ENCODE data around the gene GLUD1.
"Not testable (repeated sequence)": the region's sequence is repeated elsewhere in the genome, so short reads cannot be mapped to it uniquely, and the experiment has no call there.

Gene GLUD1

GRCh38 chr10:87089746-87090145 is 4.9 kb downstream of the GLUD1 start:
- Histone ChIP-seq H3K9ac (no peak overlapping the region), H3K4me1 (no peaks in the 10 kb centered on the region), H3K4me3 (ENCODE audit: low read depth, low read length) (no peak overlapping the region), H3K27me3 (ENCODE audit: control insufficient read depth, insufficient read depth, low read length) (no peaks in the 10 kb centered on the region), H3K27ac (no peak overlapping the region), H3K79me2 (peaks cover 20% of the 10 kb centered on the region), H2AFZ (no peak overlapping the region), H3K9me3 (ENCODE audit: control insufficient read depth, low read length) (no peaks in the 10 kb centered on the region), H3K4me2 (ENCODE audit: low read length) (no peak overlapping the region), H3K36me3 (ENCODE audit: control insufficient read depth, insufficient read depth, low read length) (no peaks in the 10 kb centered on the region)
- TF ChIP-seq CTCF (IDR thresholded peaks at IDR 0.05), result no peak

GRCh38 chr10:87085537-87085936 is 9.1 kb downstream of the GLUD1 start:
- no peak overlapping the region for H3K9ac ChIP-seq
- H3K27me3 ChIP-seq (ENCODE audit: control insufficient read depth, insufficient read depth, low read length), result no peaks in the 10 kb centered on the region
- H3K4me2 ChIP-seq (ENCODE audit: low read length), result no peak overlapping the region
- H3K9me3 ChIP-seq (ENCODE audit: control insufficient read depth, low read length), result no peaks in the 10 kb centered on the region
- H3K27ac ChIP-seq, result no peak overlapping the region
- H3K79me2 ChIP-seq, result peaks cover 21% of the 10 kb centered on the region
- no peak overlapping the region for H2AFZ ChIP-seq
- TF ChIP-seq CTCF (IDR thresholded peaks at IDR 0.05), result no peak
- no peak overlapping the region for H3K4me3 ChIP-seq (ENCODE audit: low read depth, low read length)
- H3K36me3 ChIP-seq (ENCODE audit: control insufficient read depth, insufficient read depth, low read length), result no peaks in the 10 kb centered on the region
- no peaks in the 10 kb centered on the region for H3K4me1 ChIP-seq

- H2AFZ ChIP-seq; H3K9me3 ChIP-seq (ENCODE audit: control insufficient read depth, low read length); H3K4me2 ChIP-seq (ENCODE audit: low read length); H3K27me3 ChIP-seq (ENCODE audit: control insufficient read depth, insufficient read depth, low read length); H3K9ac ChIP-seq; H3K4me1 ChIP-seq; H3K27ac ChIP-seq; H3K4me3 ChIP-seq (ENCODE audit: low read depth, low read length); H3K36me3 ChIP-seq (ENCODE audit: control insufficient read depth, insufficient read depth, low read length): not testable (repeated sequence)
- H3K79me2 ChIP-seq, result peaks cover 15% of the 10 kb centered on the region
Measured at GRCh38 chr10:87084291-87084782, 10.3 kb downstream of the GLUD1 start.

GRCh38 chr10:87083576-87084290 is 10.9 kb downstream of the GLUD1 start:
- H3K4me2 ChIP-seq (ENCODE audit: low read length); H3K27me3 ChIP-seq (ENCODE audit: control insufficient read depth, insufficient read depth, low read length); H3K9me3 ChIP-seq (ENCODE audit: control insufficient read depth, low read length); H3K27ac ChIP-seq; H3K4me3 ChIP-seq (ENCODE audit: low read depth, low read length); H3K36me3 ChIP-seq (ENCODE audit: control insufficient read depth, insufficient read depth, low read length); H3K4me1 ChIP-seq; H2AFZ ChIP-seq; H3K9ac ChIP-seq: not testable (repeated sequence)
- H3K79me2 ChIP-seq, result peaks cover 14% of the 10 kb centered on the region

GRCh38 chr10:87082219-87082618 is 12.4 kb downstream of the GLUD1 start:
- not testable (repeated sequence) for H3K4me1 ChIP-seq; H3K27ac ChIP-seq; H3K36me3 ChIP-seq (ENCODE audit: control insufficient read depth, insufficient read depth, low read length); H3K4me2 ChIP-seq (ENCODE audit: low read length); H3K9me3 ChIP-seq (ENCODE audit: control insufficient read depth, low read length); H3K9ac ChIP-seq; H2AFZ ChIP-seq; H3K27me3 ChIP-seq (ENCODE audit: control insufficient read depth, insufficient read depth, low read length); H3K4me3 ChIP-seq (ENCODE audit: low read depth, low read length)
- peaks cover 10% of the 10 kb centered on the region for H3K79me2 ChIP-seq

GRCh38 chr10:87081574-87081973 is 13.1 kb downstream of the GLUD1 start:
- not testable (repeated sequence) for H3K4me1 ChIP-seq; H3K4me3 ChIP-seq (ENCODE audit: low read depth, low read length); H3K27ac ChIP-seq; H3K9ac ChIP-seq; H3K4me2 ChIP-seq (ENCODE audit: low read length); H2AFZ ChIP-seq; H3K79me2 ChIP-seq; H3K9me3 ChIP-seq (ENCODE audit: control insufficient read depth, low read length); H3K36me3 ChIP-seq (ENCODE audit: control insufficient read depth, insufficient read depth, low read length); H3K27me3 ChIP-seq (ENCODE audit: control insufficient read depth, insufficient read depth, low read length)

- H3K27ac ChIP-seq; H3K4me2 ChIP-seq (ENCODE audit: low read length); H3K4me1 ChIP-seq; H2AFZ ChIP-seq; H3K36me3 ChIP-seq (ENCODE audit: control insufficient read depth, insufficient read depth, low read length); H3K27me3 ChIP-seq (ENCODE audit: control insufficient read depth, insufficient read depth, low read length); H3K4me3 ChIP-seq (ENCODE audit: low read depth, low read length); H3K9me3 ChIP-seq (ENCODE audit: control insufficient read depth, low read length); H3K79me2 ChIP-seq; H3K9ac ChIP-seq: not testable (repeated sequence)
Measured at GRCh38 chr10:87080621-87081020, 14.0 kb downstream of the GLUD1 start.
